HEK293 (cell line): ENCODE results near the gene REV3L.

Source experiments
- CTCF ChIA-PET: fragments of 350-600 bp; formaldehyde crosslinking; extraction: SDS; loops from one replicate; lab custom pipeline; 2021; ENCODE audit warnings: antibody characterized with exemption; lab: Yijun Ruan, JAX
- POLR2A ChIA-PET: fragments of 300-600 bp; formaldehyde crosslinking; extraction: SDS; loops from one replicate; lab custom pipeline; 2020; ENCODE audit warnings: antibody characterized with exemption, inconsistent platforms; lab: Yijun Ruan, JAX
- H3K27ac ChIP-seq: fragments of 200-500 bp; sonication (Bioruptor generic); 2 replicates; pipeline ENCODE4 v1.5.1; 2014; ENCODE audit warnings: low read depth, low read length, control low read depth, inconsistent platforms; ENCODE audit errors: extremely low read depth
- H3K36me3 ChIP-seq, 2 experiments: fragments of 200-500 bp in 1 of 2; sonication (Bioruptor generic) in 1 of 2; 1 replicate in 1 of 2; 2 replicates in 1 of 2; pipeline ENCODE4 v1.5.1; 2014 to 2017; ENCODE audit warnings: inconsistent platforms in 2 of 2, low read length in 2 of 2; ENCODE audit not compliant: control insufficient read depth in 2 of 2, insufficient read depth in 1 of 2
- H3K4me1 ChIP-seq: fragments of 200-500 bp; sonication (Bioruptor generic); 2 replicates; pipeline ENCODE4 v1.5.1; 2014; ENCODE audit warnings: mild to moderate bottlenecking, low read length, inconsistent platforms; ENCODE audit not compliant: control insufficient read depth, insufficient read depth
- H3K4me3 ChIP-seq: 2 replicates; pipeline ENCODE4 v1.5.1; 2011; ENCODE audit warnings: low read depth, mild to moderate bottlenecking, control low read depth, low read length, moderate library complexity
- H3K9me3 ChIP-seq: fragments of 200-500 bp; sonication (Bioruptor generic); 2 replicates; pipeline ENCODE4 v1.5.1; 2014; ENCODE audit warnings: low read depth, low read length, inconsistent platforms; ENCODE audit not compliant: control insufficient read depth, insufficient read depth
- FEZF1 ChIP-seq: fragments of 450-650 bp; formaldehyde crosslinking; IDR thresholded peaks from 2 replicates; pipeline ENCODE4 v1.5.1; 2016; ENCODE audit warnings: missing biosample characterization, missing genetic modification characterization
- KLF1 ChIP-seq: fragments of 450-650 bp; formaldehyde crosslinking; IDR thresholded peaks from 2 replicates; pipeline ENCODE4 v1.5.1; 2016; ENCODE audit warnings: missing biosample characterization, missing genetic modification characterization
- KLF10 ChIP-seq: fragments of 450-650 bp; IDR thresholded peaks from 2 replicates; pipeline ENCODE4 v1.5.1; 2018; ENCODE audit warnings: missing biosample characterization, mild to moderate bottlenecking, missing genetic modification characterization
- MZF1 ChIP-seq: fragments of 450-650 bp; formaldehyde crosslinking; IDR thresholded peaks from 2 replicates; pipeline ENCODE4 v1.5.1; 2017; ENCODE audit warnings: missing biosample characterization, missing genetic modification characterization, borderline replicate concordance
- RBAK ChIP-seq: fragments of 450-650 bp; formaldehyde crosslinking; IDR thresholded peaks from 2 replicates; pipeline ENCODE4 v1.5.1; 2016; ENCODE audit warnings: missing biosample characterization, missing genetic modification characterization
- ZBTB26 ChIP-seq: fragments of 450-650 bp; formaldehyde crosslinking; optimal IDR thresholded peaks from 2 replicates; pipeline ENCODE3; 2016; ENCODE audit warnings: missing biosample characterization, mild to moderate bottlenecking, missing genetic modification characterization
- ZBTB8A ChIP-seq: fragments of 450-650 bp; formaldehyde crosslinking; IDR thresholded peaks from 2 replicates; pipeline ENCODE4 v1.5.1; 2016; ENCODE audit warnings: missing biosample characterization, missing genetic modification characterization
- ZNF169 ChIP-seq: fragments of 450-650 bp; formaldehyde crosslinking; IDR thresholded peaks from 2 replicates; pipeline ENCODE4 v1.5.1; 2016; ENCODE audit warnings: missing biosample characterization, missing genetic modification characterization
- ZNF391 ChIP-seq: fragments of 450-650 bp; formaldehyde crosslinking; IDR thresholded peaks from 2 replicates; pipeline ENCODE4 v1.5.1; 2016; ENCODE audit warnings: low read depth, missing biosample characterization, missing genetic modification characterization, borderline replicate concordance
- ZNF398 ChIP-seq: fragments of 450-650 bp; formaldehyde crosslinking; IDR thresholded peaks from 2 replicates; pipeline ENCODE4 v1.5.1; 2017; ENCODE audit warnings: missing biosample characterization, missing genetic modification characterization
- ZNF529 ChIP-seq: fragments of 450-650 bp; formaldehyde crosslinking; IDR thresholded peaks from 2 replicates; pipeline ENCODE4 v1.5.1; 2017; ENCODE audit warnings: missing genetic modification characterization, missing biosample characterization; ENCODE audit not compliant: insufficient replicate concordance
- ZNF843 ChIP-seq: fragments of 450-650 bp; formaldehyde crosslinking; IDR thresholded peaks from 2 replicates; pipeline ENCODE4 v1.5.1; 2016; ENCODE audit warnings: missing biosample characterization, missing genetic modification characterization
- TF ChIP-seq, protein P1 (sequence below): sonication (generic); formaldehyde crosslinking; IDR thresholded peaks from 2 replicates; pipeline ENCODE4 v1.8.1; 2022; ENCODE audit warnings: mild to moderate bottlenecking, moderate library complexity, missing genetic modification reagents
- TF ChIP-seq, protein P2 (sequence below): fragments of 450-650 bp; formaldehyde crosslinking; IDR thresholded peaks from 2 replicates; pipeline ENCODE4 v1.5.1; 2017; ENCODE audit warnings: missing biosample characterization, missing genetic modification characterization
- TF ChIP-seq, protein P3 (sequence below): fragments of 450-650 bp; formaldehyde crosslinking; IDR thresholded peaks from 2 replicates; pipeline ENCODE4 v1.5.1; 2016; ENCODE audit warnings: missing biosample characterization, missing genetic modification characterization, low read depth

Gene REV3L

GRCh38 chr6:111470991-111471390 lies 12.0 kb downstream of the REV3L start:
- no peak overlapping the region for H3K27ac ChIP-seq
- TF ChIP-seq ZNF398 = no peak
- no peak for TF ChIP-seq ZNF529
- TF ChIP-seq, all 188 proteins: peak for 0
- peaks cover 19% of the 10 kb centered on the region for H3K4me1 ChIP-seq
- ChIA-PET POLR2A (no interaction called here), CTCF (interaction anchor here (0.6 kb wide), 1 partner anchor 74 kb away, joined by 4 read pairs; no protein-coding TSS in a partner anchor)
- H3K4me3 ChIP-seq = no peak overlapping the region
- H3K9me3 ChIP-seq = no peaks in the 10 kb centered on the region
- H3K36me3 ChIP-seq = no peaks in the 10 kb centered on the region

DNA sequence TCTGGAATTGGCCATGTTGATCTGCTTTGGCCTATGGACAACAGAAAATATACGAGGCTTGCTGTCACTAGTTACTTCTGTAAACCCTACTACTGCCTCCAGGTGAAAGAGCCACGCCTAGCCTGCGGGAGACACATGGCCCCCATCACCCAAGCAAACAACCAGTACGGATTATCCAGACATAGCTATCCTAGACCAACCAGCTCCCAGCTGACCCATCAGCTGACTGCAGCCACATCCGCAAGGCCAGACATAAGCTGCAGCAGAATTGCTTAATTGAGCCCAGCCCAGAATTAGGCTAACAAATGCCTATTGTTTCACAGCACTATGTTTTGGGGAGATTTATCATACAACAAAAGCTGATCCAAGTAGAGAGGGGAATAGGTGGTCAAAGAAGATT lies 13.5 kb downstream of the REV3L start:
- ChIA-PET CTCF (no interaction called here), POLR2A (no interaction called here)
- Histone ChIP-seq H3K9me3 (no peaks in the 10 kb centered on the region), H3K4me3 (no peak overlapping the region), H3K27ac (no peak overlapping the region), H3K4me1 (peaks cover 19% of the 10 kb centered on the region), H3K36me3 (no peaks in the 10 kb centered on the region; a peak in 1 of 3 replicates)
- TF ChIP-seq ZBTB8A (tag by site-specific recombination) = 0 out of 2 replicates have a peak, but pooled peaks have one; percentile 21
- TF ChIP-seq RBAK (tag by site-specific recombination) = no peak
- TF ChIP-seq, all 188 proteins: peak for 1

DNA sequence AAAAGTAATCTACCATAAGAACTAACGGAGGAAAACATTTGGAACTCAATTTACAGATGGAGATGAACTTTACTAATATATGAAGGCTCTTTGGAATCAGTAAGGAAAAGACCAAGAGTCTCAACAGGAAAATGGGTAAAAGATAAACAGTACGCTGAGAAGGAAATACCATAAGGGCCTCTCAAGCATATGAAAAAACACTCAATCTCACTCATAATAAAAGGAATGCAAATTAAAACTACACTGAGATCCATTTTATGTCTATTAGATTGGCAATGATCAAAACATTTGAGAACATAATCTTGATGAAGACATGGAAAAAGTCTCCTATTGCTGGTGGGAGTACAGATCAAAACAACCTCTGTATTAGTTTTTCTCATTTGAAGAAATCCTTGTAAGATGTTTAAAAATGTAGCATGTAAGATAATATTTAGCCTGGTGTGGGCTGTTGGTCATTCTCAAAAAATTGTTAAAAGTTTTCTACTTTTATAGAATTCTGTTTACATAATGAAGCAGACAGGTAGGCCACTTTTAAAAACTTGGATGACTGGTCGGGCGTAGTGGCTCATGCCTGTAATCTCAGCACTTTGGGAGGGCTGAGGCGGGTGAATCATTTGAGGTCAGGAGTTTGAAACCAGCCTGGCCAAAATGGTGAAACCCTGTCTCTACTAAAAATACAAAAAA lies 14.5 kb downstream of the REV3L start:
- Histone ChIP-seq H3K36me3 (no peaks in the 10 kb centered on the region; a peak in 1 of 3 replicates), H3K9me3 (no peaks in the 10 kb centered on the region), H3K4me3 (no peak overlapping the region), H3K4me1 (peaks cover 19% of the 10 kb centered on the region), H3K27ac (no peak overlapping the region)
- POLR2A ChIA-PET = interaction anchor here (0.6 kb wide), 1 partner anchor 14 kb away, joined by 3 read pairs; the partner anchor contains the start of gene REV3L
- CTCF ChIA-PET = no interaction called here
- no peak for TF ChIP-seq ZNF391 (tag by site-specific recombination)
- no peak for TF ChIP-seq MZF1
- TF ChIP-seq, protein P1, sequence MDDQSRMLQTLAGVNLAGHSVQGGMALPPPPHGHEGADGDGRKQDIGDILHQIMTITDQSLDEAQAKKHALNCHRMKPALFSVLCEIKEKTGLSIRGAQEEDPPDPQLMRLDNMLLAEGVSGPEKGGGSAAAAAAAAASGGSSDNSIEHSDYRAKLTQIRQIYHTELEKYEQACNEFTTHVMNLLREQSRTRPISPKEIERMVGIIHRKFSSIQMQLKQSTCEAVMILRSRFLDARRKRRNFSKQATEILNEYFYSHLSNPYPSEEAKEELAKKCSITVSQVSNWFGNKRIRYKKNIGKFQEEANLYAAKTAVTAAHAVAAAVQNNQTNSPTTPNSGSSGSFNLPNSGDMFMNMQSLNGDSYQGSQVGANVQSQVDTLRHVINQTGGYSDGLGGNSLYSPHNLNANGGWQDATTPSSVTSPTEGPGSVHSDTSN = no peak
- TF ChIP-seq, protein P2, sequence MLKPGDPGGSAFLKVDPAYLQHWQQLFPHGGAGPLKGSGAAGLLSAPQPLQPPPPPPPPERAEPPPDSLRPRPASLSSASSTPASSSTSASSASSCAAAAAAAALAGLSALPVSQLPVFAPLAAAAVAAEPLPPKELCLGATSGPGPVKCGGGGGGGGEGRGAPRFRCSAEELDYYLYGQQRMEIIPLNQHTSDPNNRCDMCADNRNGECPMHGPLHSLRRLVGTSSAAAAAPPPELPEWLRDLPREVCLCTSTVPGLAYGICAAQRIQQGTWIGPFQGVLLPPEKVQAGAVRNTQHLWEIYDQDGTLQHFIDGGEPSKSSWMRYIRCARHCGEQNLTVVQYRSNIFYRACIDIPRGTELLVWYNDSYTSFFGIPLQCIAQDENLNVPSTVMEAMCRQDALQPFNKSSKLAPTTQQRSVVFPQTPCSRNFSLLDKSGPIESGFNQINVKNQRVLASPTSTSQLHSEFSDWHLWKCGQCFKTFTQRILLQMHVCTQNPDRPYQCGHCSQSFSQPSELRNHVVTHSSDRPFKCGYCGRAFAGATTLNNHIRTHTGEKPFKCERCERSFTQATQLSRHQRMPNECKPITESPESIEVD = peak; percentile 70
- TF ChIP-seq ZNF169 (tag by site-specific recombination) = no peak
- TF ChIP-seq ZNF843 (tag by site-specific recombination) = no peak

GRCh38 chr6:111464184-111464583 lies 18.8 kb downstream of the REV3L start:
- H3K27ac ChIP-seq = no peak overlapping the region

More at GRCh38 chr6:111464184-111464583, 18.8 kb downstream of the REV3L start:
- Histone ChIP-seq H3K4me3 (no peak overlapping the region), H3K36me3 (peaks cover 7 to 14% of the 10 kb centered on the region in 2 experiments), H3K4me1 (peaks cover 6% of the 10 kb centered on the region), H3K9me3 (no peaks in the 10 kb centered on the region)
- TF ChIP-seq KLF10 (tag by site-specific recombination) = no peak
- no peak for TF ChIP-seq KLF1
- TF ChIP-seq, protein P1 = no peak
- TF ChIP-seq, protein P3, sequence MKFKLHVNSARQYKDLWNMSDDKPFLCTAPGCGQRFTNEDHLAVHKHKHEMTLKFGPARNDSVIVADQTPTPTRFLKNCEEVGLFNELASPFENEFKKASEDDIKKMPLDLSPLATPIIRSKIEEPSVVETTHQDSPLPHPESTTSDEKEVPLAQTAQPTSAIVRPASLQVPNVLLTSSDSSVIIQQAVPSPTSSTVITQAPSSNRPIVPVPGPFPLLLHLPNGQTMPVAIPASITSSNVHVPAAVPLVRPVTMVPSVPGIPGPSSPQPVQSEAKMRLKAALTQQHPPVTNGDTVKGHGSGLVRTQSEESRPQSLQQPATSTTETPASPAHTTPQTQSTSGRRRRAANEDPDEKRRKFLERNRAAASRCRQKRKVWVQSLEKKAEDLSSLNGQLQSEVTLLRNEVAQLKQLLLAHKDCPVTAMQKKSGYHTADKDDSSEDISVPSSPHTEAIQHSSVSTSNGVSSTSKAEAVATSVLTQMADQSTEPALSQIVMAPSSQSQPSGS (tag by site-specific recombination) = no peak
- TF ChIP-seq FEZF1 (tag by site-specific recombination) = no peak
- TF ChIP-seq ZBTB26 = no peak
- ChIA-PET CTCF (no interaction called here), POLR2A (interaction anchor here (1.2 kb wide), 1 partner anchor 15 kb away, joined by 3 read pairs; no protein-coding TSS in a partner anchor)
